PFSK-1 (cell line): ENCODE measurements around the gene FRK.

Source experiments
- POLR2AphosphoS5 ChIP-seq: IDR thresholded peaks from 2 replicates; pipeline ENCODE4 v1.6.1; 2012; ENCODE audit warnings: low read depth, mild to moderate bottlenecking, control low read depth, low read length, moderate library complexity
- SIN3A ChIP-seq: IDR thresholded peaks from 2 replicates; pipeline ENCODE4 v1.6.1; 2012; ENCODE audit warnings: mild to moderate bottlenecking, low read length, moderate library complexity, borderline replicate concordance; ENCODE audit not compliant: insufficient read depth
- TAF1 ChIP-seq: IDR thresholded peaks from 2 replicates; pipeline ENCODE4 v1.6.1; 2012; ENCODE audit warnings: low read length, control low read depth, borderline replicate concordance; ENCODE audit not compliant: insufficient read depth
- TF ChIP-seq, protein P1 (sequence below), 2 experiments: IDR thresholded peaks; 2 replicates each; pipeline versions ENCODE4 v1.6.1 to v1.8.0; 2011 to 2012; ENCODE audit warnings: low read depth in 2 of 2, low read length in 2 of 2, control low read depth in 1 of 2, inconsistent platforms in 1 of 2, mild to moderate bottlenecking in 1 of 2, moderate library complexity in 1 of 2; ENCODE audit not compliant: insufficient read depth in 1 of 2

- TF ChIP-seq POLR2AphosphoS5 (no peak), TAF1 (no peak), SIN3A (no peak)
- TF ChIP-seq, protein P1, sequence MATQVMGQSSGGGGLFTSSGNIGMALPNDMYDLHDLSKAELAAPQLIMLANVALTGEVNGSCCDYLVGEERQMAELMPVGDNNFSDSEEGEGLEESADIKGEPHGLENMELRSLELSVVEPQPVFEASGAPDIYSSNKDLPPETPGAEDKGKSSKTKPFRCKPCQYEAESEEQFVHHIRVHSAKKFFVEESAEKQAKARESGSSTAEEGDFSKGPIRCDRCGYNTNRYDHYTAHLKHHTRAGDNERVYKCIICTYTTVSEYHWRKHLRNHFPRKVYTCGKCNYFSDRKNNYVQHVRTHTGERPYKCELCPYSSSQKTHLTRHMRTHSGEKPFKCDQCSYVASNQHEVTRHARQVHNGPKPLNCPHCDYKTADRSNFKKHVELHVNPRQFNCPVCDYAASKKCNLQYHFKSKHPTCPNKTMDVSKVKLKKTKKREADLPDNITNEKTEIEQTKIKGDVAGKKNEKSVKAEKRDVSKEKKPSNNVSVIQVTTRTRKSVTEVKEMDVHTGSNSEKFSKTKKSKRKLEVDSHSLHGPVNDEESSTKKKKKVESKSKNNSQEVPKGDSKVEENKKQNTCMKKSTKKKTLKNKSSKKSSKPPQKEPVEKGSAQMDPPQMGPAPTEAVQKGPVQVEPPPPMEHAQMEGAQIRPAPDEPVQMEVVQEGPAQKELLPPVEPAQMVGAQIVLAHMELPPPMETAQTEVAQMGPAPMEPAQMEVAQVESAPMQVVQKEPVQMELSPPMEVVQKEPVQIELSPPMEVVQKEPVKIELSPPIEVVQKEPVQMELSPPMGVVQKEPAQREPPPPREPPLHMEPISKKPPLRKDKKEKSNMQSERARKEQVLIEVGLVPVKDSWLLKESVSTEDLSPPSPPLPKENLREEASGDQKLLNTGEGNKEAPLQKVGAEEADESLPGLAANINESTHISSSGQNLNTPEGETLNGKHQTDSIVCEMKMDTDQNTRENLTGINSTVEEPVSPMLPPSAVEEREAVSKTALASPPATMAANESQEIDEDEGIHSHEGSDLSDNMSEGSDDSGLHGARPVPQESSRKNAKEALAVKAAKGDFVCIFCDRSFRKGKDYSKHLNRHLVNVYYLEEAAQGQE (IDR thresholded peaks at IDR 0.05; ENCODE audit: insufficient read depth in 1 of 2, low read depth in 2 of 2, low read length in 2 of 2): no peak
Measured at GRCh38 chr6:116050737-116051136, 10.0 kb downstream of the FRK start.
